ENCODE data around the gene DISC1.

DNA sequence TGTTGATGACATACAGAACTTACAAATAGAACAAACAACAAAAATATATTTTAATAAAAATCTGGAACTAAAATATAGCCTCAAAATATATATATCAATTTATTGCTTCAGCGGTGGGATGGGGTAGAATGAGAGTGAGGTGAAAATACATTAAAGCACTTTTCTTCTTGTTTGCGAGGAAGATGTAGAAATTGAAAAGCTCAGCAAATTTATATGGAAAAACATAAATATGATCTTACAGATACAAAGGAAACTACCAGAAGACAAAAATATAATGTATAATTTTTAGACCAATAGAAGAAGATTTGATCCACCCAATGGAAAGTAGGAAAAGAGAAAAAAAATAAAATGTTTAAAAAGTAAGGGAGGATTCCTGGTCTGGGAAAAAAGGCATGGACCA, 372.2 kb downstream of the DISC1 start:
- TF ChIP-seq POLR2A (IDR thresholded peaks at IDR 0.05): no peak
- TF ChIP-seq, protein P1, sequence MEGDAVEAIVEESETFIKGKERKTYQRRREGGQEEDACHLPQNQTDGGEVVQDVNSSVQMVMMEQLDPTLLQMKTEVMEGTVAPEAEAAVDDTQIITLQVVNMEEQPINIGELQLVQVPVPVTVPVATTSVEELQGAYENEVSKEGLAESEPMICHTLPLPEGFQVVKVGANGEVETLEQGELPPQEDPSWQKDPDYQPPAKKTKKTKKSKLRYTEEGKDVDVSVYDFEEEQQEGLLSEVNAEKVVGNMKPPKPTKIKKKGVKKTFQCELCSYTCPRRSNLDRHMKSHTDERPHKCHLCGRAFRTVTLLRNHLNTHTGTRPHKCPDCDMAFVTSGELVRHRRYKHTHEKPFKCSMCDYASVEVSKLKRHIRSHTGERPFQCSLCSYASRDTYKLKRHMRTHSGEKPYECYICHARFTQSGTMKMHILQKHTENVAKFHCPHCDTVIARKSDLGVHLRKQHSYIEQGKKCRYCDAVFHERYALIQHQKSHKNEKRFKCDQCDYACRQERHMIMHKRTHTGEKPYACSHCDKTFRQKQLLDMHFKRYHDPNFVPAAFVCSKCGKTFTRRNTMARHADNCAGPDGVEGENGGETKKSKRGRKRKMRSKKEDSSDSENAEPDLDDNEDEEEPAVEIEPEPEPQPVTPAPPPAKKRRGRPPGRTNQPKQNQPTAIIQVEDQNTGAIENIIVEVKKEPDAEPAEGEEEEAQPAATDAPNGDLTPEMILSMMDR (IDR thresholded peaks at IDR 0.05): no peak
